AG09309 (cell line): ENCODE measurements around the gene TCEAL9.

Source experiments
- DNase-seq: peaks from one replicate; pipeline ENCODE4 v3.0.0-alpha.2; 2010; ENCODE audit warnings: low read depth
- H3K4me3 ChIP-seq: 2 replicates; pipeline ENCODE4 v1.5.1; 2011; ENCODE audit warnings: mild to moderate bottlenecking, low read depth, low read length, moderate library complexity; ENCODE audit not compliant: control insufficient read depth
- TF ChIP-seq, protein P1 (sequence below): IDR thresholded peaks from 2 replicates; pipeline ENCODE4 v1.5.1; 2011; ENCODE audit warnings: mild to moderate bottlenecking, low read depth, low read length, inconsistent platforms; ENCODE audit not compliant: insufficient read depth, control insufficient read depth; ENCODE audit errors: missing control alignments

TCEAL9 gene, protein sequence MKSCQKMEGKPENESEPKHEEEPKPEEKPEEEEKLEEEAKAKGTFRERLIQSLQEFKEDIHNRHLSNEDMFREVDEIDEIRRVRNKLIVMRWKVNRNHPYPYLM

DNA sequence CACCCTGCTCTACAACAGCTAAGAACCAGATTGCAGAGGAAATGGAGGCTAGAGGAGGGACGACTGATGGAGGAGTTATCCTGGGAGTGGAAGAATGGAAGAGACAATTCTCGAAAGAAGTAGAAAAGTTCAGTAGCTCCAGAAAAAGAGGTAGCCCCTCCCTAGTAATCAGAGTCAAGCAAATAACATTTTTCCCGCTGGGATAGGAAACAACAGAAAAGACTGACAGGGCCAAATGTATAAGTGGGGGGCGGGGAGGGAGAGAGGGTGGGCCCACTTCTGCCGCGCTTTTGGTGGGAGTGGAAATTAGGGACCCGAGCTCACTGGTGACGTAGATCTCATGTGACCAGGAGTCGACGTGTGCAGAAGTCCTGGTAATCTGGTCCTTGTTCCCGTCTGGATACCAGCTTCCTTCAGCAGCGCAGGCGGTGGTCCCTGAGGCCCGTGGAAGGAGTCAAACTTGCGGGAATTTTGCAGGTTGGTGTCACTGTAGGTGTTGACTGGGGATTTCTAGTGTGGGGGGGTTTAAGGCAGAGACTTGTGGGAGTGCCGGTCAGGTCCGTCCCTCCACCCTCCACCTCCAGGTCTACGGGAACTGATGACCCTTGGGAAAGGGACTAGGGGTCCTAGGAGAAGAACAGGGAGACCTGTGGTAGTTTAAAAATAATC lies at the start of gene TCEAL9:
TSS of gene TCEAL9 (plus strand) at position 377 of the 669 bp plus-strand sequence. CDS start 1,179 bp downstream, outside the sequence.
- peak; percentile 21 for DNase-seq
- TF ChIP-seq, protein P1, sequence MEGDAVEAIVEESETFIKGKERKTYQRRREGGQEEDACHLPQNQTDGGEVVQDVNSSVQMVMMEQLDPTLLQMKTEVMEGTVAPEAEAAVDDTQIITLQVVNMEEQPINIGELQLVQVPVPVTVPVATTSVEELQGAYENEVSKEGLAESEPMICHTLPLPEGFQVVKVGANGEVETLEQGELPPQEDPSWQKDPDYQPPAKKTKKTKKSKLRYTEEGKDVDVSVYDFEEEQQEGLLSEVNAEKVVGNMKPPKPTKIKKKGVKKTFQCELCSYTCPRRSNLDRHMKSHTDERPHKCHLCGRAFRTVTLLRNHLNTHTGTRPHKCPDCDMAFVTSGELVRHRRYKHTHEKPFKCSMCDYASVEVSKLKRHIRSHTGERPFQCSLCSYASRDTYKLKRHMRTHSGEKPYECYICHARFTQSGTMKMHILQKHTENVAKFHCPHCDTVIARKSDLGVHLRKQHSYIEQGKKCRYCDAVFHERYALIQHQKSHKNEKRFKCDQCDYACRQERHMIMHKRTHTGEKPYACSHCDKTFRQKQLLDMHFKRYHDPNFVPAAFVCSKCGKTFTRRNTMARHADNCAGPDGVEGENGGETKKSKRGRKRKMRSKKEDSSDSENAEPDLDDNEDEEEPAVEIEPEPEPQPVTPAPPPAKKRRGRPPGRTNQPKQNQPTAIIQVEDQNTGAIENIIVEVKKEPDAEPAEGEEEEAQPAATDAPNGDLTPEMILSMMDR: no peak

DNA sequence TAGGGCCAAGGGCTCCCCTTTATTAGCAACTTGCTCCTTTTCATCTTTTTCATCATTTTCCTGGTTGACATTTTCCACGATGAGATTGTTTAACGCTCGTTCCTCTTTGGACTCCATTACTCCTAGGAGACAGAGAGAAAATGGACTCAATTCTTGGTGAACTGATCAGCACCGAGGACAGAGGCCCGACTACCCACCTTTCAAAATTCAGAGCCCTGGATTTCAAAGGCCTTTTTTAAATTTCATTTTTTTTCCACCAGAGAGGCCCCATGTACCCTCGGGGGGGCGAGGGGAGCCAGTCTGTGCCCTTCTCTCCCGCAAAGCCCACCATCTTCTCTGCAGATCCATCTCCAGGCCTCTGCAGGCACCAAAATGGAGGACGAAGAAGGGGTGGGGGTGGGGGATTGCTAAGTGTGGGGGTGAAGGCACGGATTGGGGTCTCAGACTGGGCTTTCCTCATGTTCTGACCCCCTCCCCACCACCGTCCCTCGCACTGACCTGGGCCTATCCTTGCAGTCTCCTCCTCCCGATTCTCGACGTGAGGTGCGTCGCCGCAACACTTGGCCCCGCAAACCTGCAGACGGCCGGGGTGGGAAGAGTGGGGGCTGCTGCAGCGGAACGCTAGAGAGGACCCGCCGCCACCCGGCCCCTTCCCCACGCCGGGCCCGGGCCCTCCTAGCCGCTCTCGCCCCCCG lies 46.3 kb upstream of the TCEAL9 start:
- TF ChIP-seq, protein P1: no peak
- DNase-seq: no peak
- H3K4me3 ChIP-seq: no peak overlapping the region; the same call in 1 of the 2 replicates

More for the DNA sequence above, at the start of gene TCEAL9:
- H3K4me3 ChIP-seq: peak within 1 kb of the TSS; percentile 89

DNA sequence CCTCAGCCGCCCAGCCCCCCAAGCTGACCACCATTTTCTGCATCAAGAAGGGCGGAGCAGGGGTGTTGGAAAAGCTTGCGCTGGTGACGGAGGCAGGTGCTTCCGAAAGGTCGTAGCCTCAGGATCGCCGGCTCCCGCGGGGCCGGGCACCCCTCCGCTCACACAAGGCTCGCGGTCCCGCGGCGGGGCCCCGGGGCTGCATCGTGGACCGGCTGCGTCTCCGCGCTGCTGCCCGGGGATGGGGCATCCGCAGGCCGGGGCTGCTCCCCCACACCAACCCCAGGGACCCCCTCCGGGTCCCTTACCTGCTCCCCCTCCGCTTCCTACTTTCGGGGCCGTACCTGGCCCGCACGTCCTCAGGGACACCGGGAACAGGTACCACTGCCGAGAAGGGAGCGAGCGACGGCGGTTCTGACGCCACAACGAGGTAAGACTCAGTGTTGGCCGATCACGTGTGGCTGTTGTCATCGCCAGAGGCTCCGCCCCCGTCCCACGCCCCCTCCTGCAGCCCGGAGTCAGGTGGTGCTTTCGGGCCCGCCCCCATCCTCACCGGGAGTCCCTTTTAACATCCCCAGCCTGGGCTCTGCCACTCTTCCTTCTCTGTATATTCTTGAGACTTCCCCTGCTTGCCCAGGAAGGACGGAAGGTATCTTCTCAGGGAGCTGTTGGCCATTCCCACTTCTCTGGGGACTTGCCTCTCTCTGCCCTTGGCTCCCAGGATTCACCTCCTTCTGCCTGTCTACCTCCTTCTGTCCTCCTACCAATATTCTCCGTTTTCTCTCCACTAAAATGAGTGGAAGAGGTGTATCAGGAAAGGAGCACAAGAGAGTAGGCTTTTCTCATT lies 45.5 kb upstream of the TCEAL9 start, which contains the start of gene BEX2:
TSS of gene BEX2 (minus strand) at position 436 of the 844 bp plus-strand sequence. CDS start 1,014 bp downstream, outside the sequence.
- peak within 1 kb of the TSS; percentile 34 for H3K4me3 ChIP-seq
- TF ChIP-seq, protein P1: no peak
- no peak for DNase-seq

DNA sequence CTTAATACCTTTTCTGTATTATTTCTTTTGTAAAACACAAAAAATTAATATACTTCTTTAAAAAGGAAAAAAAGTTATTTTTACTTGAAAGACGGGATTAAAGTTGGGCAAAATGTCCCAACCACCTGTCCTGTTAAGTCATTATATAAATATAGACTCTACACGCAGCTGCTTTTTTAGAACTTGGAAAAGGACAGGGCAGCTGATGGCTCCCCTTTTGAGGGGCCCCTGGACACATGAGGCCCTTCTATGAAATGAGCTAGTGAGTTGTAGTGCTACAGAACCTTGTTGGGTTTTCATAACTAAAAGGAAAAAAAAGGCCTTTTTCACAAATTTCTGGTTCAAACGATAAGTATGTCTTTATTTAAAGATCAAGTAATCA lies 44.9 kb upstream of the TCEAL9 start:
- TF ChIP-seq, protein P1: no peak
- DNase-seq: no peak
- H3K4me3 ChIP-seq: no peak overlapping the region

DNA sequence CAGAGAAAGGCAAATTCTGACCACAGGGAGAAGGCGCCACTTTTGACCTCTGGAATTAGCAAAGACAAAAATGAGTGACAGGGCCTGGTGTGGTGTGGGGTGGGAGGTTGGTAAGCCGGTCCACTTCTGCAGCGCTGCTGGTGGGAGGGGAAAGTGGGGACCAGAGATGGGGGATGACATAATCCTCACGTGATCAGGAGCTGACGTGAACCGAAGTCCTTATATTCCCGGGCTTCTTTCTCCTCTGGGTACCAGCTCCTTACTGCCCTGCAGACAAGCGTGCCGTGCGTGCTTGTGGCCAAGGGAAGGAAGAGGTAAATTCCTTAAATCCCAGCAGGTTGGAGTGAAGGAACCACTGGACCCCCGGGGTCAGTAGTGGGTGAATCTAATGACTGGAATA lies 26.3 kb upstream of the TCEAL9 start, which contains the start of gene TCEAL7:
TSS of gene TCEAL7 (plus strand) at position 249 of the 400 bp plus-strand sequence. CDS start 1,165 bp downstream, outside the sequence.
- H3K4me3 ChIP-seq: no peak within 1 kb of the TSS
- no peak for DNase-seq
- TF ChIP-seq, protein P1: no peak

DNA sequence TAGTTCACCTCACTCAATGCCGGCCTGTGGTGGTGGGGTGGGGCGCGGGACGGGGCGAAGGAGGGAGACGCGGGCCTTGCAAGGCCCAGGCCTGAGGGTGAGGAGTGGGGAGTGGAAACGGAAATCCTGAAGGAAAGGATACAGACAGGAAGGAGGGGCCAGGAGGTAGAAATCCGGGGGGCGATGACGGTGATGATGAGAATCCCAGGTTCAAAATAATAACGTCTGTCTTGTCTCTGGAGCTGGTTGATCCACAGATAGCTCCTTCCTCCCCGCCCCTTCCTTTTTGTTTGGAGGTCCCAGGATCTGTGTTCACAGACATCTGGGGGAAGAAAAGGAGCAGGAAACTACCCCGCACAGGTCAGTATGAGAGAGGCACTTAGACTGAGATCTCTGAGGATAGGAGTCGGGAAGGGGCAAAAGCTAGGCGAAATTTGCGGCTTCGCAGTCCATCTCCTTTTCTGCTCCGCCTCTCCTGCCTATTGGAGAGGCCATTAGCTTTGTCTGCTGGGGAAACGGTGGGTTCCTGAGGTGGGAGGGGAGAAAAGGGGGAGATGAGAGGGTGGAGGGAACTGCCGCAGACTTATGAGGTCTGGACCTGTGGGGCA lies 25.5 kb upstream of the TCEAL9 start:
- H3K4me3 ChIP-seq: no peak overlapping the region
- TF ChIP-seq, protein P1: no peak
- no peak for DNase-seq
